WI38 (cell line): Measurements from ENCODE around the gene METTL25B.

ENCODE experiments used
- H3K4me3 ChIP-seq: 2 replicates; pipeline ENCODE4 v1.5.1; 2011; ENCODE audit warnings: low read depth, mild to moderate bottlenecking, control low read depth, low read length
- CTCF ChIP-seq: IDR thresholded peaks from 2 replicates; pipeline ENCODE4 v1.5.1; 2012; ENCODE audit warnings: low read depth, mild to moderate bottlenecking, control low read depth, low read length

METTL25B gene

GRCh38 chr1:156728599-156729462 lies 562 bp downstream of the METTL25B start, which contains the start of gene ISG20L2:
ISG20L2 (minus strand) TSS chr1:156728766; CDS start chr1:156727652, 1,114 bp downstream.
- no peak for TF ChIP-seq CTCF
- H3K4me3 ChIP-seq = peak within 1 kb of the TSS; percentile 85

- no peak overlapping the region for H3K4me3 ChIP-seq
- no peak for TF ChIP-seq CTCF
These were observed 5.8 kb downstream of the METTL25B start for GRCh38 chr1:156733989-156734584.

GRCh38 chr1:156738407-156738806 lies 10.1 kb downstream of the METTL25B start:
- H3K4me3 ChIP-seq = no peak overlapping the region
- TF ChIP-seq CTCF = no peak

GRCh38 chr1:156738916-156739315 lies 10.6 kb downstream of the METTL25B start:
- no peak for TF ChIP-seq CTCF
- no peak overlapping the region for H3K4me3 ChIP-seq

GRCh38 chr1:156740237-156740740 lies 12.0 kb downstream of the METTL25B start:
- TF ChIP-seq CTCF = no peak
- H3K4me3 ChIP-seq = peak overlapping the region; percentile 82

GRCh38 chr1:156740741-156741480 lies 12.6 kb downstream of the METTL25B start, which contains the start of gene MRPL24:
MRPL24 (minus strand) TSS chr1:156741088; CDS start chr1:156738704, 2,384 bp downstream.
- peak within 1 kb of the TSS; percentile 82 for H3K4me3 ChIP-seq
- TF ChIP-seq CTCF = no peak
